Right ventricle myocardium superior (tissue), 1 donor: ENCODE measurements around the gene FAM3A. TPM values are rescaled to one million over a fixed set of nuclear protein-coding genes. Genes with fewer than 3 reads are reported as not detected.
A peak's percentile ranks its signal among the peaks of the same experiment; 100 is the strongest.

Experiments
- ATAC-seq: fragments of 200-7000 bp; cut with Tn5 transposase; one replicate; pipeline ENCODE4 v1.9.1; 2020; ENCODE audit warnings: mild to moderate bottlenecking; ENCODE audit not compliant: poor library complexity
- DNase-seq: peaks from one replicate; pipeline ENCODE4 v3.0.0-alpha.2; 2020
- intact Hi-C: fragments of 100-400 bp; cut with DNase I; formaldehyde crosslinking; loops from one replicate; pipeline ENCODE4 v1.11.2; 2022
- total RNA-seq: library from RNA; stranded (reverse); fragmentation: NEBNext Ultra II Directional; extraction: Animal tissue kit (Norgen Biotek cat#: 25700); gene quantifications from one replicate; pipeline ENCODE4 v1.2.1, GENCODE V29; 2021
- donor health status: DM: no; HTN: yes; CAD: no; lungs with severe emphysema.

The FAM3A gene
- total RNA-seq, 1 donor from 2014 or later, result 51.3 TPM

DNA sequence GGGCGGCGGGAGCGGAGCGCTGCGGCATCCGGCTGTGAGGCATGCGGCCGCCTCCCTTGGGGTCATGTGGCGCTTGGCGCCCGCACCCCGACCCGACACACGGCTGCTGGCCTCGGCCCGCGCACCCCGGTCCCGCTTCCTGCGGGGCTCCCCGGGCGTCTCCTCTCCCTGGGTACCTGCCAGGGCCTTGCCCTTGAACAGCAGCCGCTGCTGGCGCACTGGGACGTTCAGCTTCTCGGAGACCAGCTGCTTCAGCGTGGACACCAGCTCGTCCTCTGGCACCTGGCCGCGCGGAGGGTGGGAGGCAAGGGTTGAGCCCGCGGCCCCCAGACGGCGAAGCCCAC is 30.0 kb downstream of the FAM3A start:
- intact Hi-C loops, result no loop called here
- ATAC-seq, result peak; percentile 0
- peak; percentile 62 for DNase-seq

DNA sequence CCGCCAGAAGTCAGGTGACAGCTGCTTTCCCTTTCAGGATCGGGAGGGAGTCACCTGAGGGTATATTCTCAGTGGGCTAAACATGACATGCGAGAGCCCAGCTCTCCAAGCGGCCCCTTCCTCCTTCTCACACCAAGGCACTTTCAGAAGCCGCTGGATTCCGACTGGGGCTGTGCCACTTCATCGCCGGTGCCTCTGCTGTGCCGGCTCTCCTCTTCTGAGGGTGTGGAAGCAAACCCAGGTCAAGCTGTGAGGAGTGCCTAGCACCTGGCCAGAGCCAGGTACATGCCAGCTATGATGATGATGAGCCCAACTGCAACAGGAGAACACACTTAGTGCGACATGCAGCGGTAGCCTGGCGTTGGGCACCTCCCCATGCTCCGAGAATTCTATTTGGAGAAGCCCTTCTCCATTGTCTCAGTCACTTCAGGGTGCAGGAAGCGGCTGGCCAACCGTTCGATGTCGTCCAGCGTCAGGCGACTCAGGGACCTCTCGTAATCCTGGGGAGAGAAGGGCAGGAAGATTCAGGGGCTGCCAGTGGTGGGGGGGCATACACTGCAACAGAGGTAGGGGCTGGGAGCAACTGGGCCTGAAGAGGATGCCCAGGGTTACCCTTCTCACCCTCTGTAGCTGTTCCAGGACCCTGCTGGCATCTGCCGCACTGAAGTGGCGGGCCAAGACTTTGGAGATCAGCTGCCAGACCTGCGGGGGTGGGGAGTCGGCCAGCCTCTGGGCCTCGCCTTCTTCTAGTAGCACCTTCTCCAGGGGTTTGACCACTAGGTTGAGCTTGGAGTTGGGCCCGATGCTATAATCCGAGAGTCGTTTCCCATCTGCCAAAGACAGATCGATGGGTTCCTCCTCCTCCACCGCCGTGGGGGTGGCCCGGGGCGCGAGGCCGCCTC is 30.6 kb downstream of the FAM3A start:
- ATAC-seq, result peak; percentile 7
- DNase-seq, result no peak
- intact Hi-C loops, result no loop called here

GRCh38 chrX:154484255-154485149 is 31.5 kb downstream of the FAM3A start:
- DNase-seq, result no peak
- intact Hi-C loops, result no loop called here
- no peak for ATAC-seq

DNA sequence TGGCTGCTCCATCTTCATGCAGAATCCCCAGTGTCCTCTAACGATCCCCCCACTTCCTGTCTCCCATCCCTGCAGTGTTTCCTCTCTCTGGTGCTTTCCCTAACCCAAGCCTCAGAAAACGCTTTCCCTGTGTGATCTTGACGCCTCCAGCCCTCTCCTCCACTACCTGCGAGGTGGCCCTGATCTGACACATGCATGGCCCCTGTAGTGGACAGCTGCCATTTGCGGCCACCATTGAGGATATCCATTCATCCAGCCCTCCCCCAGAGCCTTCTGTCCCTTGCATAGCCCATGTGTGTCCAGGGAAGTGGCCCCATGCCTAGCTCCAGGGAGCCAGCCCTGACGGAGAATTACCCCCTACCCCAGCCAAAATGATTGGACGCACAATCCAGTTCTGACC is 32.7 kb downstream of the FAM3A start:
- intact Hi-C loops, result no loop called here
- no peak for DNase-seq
- no peak for ATAC-seq

DNA sequence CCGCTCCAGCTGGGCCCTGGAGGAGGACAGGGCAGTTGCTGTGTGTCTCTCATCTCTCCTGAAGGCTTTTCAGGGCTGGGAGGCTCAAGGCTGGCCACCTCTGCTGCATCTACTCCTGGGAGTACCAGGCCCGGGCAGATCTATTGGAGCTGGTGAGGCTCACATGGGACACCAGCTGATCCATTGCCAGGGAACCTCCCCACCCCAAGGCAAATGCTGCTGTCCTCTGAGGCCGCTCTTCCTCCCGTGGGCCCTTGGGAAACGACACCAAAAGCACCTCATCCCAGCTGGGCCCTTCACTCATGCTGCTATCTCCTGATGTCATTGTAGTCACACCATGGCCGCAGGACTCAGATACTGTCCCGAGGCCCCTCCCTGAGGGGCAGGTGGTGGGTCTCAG is 33.2 kb downstream of the FAM3A start:
- no peak for ATAC-seq
- intact Hi-C loops, result no loop called here
- DNase-seq, result no peak

DNA sequence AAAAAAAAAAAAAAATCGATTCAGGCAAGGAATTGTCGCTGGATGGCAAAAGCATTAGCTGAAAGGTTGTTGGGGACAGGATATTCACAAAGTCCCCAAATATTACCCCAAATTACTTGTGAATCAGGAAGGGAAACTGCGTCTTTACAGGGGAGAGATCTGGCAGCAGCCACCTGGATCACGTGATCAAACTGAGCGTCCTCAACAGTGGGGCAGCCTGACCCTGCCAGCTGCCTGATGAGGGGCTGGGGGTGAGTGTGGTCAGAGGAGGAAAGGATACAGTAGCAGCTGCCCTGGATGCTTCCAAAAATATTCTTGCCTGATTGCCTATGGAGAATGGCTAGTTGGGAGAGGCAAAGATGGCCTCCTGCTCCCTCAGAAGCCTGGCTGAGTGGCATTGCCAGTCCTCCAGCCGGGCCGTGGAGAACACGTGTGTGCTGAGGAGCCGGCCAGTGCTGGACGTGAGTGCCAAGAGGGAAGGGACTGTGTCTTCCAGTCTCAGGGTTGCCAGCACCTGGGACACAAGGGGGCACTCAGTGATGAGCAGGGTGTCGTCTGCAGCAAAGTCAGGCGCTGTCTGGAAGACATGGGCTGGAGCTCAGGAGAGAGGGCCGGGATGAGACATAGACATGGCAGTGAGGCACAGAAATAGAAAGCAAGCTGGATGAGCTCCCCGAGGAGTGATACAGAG is 34.0 kb downstream of the FAM3A start:
- ATAC-seq, result no peak
- intact Hi-C loops, result no loop called here
- no peak for DNase-seq

GRCh38 chrX:154481195-154481594 is 34.8 kb downstream of the FAM3A start:
- no peak for ATAC-seq
- intact Hi-C loops, result no loop called here
- no peak for DNase-seq

GRCh38 chrX:154478728-154479622 is 37.1 kb downstream of the FAM3A start, which contains the start of gene LAGE3:
LAGE3 (minus strand) TSS chrX:154479281; CDS start chrX:154478915, 366 bp downstream.
- peak; percentile 97 for ATAC-seq
- DNase-seq, result peak; percentile 95
- intact Hi-C loops, result no loop called here

GRCh38 chrX:154477891-154478477 is 38.0 kb downstream of the FAM3A start:
- DNase-seq, result no peak
- intact Hi-C loops, result no loop called here
- no peak for ATAC-seq

DNA sequence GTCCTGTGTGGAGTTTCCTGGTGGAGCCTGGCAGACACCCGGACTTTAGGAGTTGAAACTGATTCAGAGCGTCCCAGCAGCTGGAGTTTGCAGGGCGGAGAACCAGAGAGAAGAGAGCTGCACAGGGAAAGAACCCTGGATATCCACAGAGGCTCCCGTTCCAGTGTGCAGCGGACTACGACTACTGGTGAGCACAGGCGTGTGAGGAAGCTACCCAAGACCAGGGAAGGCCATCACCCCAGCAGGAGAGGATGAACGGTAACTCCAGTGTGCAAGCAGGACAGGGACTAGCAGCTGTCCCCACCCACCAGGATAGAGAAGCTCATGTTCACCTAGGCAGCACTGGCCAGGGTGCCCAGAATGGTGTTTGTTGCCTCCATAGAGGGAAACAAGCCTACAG is 39.2 kb downstream of the FAM3A start:
- intact Hi-C loops, result no loop called here
- no peak for DNase-seq
- ATAC-seq, result no peak

DNA sequence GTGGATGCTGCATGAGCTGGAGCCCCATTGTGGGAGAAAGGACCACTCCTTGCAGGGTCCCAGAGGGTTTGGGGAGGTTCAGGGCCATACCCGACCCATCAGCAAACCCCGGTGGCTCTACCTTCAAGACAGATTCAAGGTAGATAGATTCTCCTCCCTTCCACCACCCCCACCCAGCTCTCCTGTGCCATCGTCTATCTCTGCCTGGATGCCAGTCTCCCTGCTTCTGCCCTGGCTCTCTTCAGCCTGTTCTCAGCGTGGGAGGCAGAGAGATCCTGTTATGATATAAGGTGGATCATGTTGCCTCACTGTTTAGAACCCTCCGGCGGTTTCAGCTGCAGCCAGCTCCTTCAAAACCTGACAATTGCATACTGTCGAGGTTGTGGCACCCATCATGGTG is 42.3 kb downstream of the FAM3A start:
- intact Hi-C loops, result no loop called here

GRCh38 chrX:154472685-154473632 is 43.1 kb downstream of the FAM3A start:
- intact Hi-C loops, result no loop called here
- DNase-seq, result no peak
- ATAC-seq, result no peak

More for the DNA sequence above, 42.3 kb downstream of the FAM3A start:
- no peak for ATAC-seq
- DNase-seq, result no peak

GRCh38 chrX:154471839-154472684 is 44.0 kb downstream of the FAM3A start:
- ATAC-seq (no peak), DNase-seq (no peak)
- intact Hi-C loops, result no loop called here

DNA sequence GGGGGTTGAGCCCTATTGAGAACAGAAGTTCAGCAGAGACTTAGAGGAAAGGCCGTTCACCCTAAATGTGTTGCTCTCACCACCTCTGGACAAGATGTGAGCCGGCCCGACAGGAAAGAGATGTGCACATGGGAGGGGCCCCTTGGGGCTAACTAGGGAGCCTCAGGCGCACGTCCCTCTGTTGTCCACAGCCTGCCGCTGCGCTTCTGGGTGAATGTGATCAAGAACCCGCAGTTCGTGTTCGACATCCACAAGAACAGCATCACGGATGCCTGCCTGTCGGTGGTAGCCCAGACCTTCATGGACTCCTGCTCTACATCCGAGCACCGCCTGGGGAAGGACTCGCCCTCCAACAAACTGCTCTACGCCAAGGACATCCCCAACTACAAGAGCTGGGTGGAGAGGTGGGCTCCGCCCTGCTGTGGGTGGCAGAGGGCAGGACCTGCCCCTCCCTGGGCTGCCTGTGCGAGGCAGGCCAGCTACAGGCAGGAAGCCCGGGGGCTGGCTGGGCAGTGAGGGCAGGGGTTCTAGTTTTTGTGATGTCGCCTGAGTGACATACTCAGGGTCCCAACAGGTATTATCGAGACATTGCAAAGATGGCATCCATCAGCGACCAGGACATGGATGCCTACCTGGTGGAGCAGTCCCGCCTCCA is 45.0 kb downstream of the FAM3A start:
- ATAC-seq, result no peak
- no peak for DNase-seq
- intact Hi-C loops, result no loop called here

GRCh38 chrX:154470434-154470833 is 45.6 kb downstream of the FAM3A start:
- no peak for ATAC-seq
- intact Hi-C loops, result no loop called here
- no peak for DNase-seq
